GM18907 (cell line): ENCODE data around the gene CFAP100.

ENCODE experiments used
- ATAC-seq: cut with Tn5 transposase; IDR thresholded peaks from one replicate; pipeline ENCODE4 v1.9.1; 2021; ENCODE audit warnings: mild to moderate bottlenecking, moderate library complexity; ENCODE audit not compliant: unreplicated experiment

The CFAP100 gene

GRCh38 chr3:126456766-126457388, 62.2 kb downstream of the CFAP100 start:
- no peak for ATAC-seq

DNA sequence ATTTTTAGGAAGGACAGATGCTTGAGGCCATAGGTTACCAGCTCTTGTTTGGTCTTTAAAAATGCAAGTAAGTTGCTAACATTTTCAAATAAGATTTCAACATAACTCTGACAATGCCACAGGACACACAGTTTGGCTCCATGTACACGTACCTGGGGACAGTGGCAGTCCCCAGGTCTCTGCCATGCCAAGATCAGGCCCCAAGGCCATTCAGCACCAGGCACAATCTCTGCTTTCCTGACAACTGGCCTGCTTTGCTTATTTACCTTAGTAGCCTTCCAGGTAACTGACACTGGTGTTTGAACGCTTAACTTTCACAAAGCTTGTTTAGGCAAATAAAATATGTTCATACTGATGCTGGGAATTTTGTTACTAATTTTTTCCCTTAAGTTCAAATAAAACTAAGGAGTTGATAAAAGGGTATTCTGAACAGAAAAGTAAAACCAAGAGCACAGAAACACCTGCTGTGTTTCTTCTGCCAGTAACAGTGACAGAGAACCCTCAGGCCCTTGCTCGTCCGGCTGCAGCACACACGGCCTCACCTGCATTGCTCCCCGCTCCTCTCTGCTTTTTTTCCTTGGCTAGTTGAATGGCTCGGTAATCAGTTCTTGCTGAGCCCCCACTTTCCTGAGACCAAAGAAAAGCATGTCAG, 64.5 kb downstream of the CFAP100 start:
- ATAC-seq: no peak

DNA sequence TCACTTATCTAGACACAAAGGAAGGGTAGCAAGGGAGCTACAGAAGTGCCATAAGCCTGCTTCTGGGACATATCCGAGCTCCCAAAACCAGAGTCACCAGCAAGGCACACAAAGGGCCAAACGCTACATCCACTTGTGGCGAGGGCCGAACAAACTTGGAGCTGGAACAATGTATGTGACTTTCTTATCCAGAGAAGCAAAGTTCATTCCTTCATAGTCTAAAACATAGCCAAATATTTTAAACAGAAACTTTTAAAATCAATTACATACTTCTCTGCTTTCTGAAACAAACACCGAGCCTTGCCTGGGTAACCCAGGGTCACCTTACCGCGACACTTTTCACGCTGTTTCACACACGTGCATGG, 65.0 kb downstream of the CFAP100 start:
- no peak for ATAC-seq

DNA sequence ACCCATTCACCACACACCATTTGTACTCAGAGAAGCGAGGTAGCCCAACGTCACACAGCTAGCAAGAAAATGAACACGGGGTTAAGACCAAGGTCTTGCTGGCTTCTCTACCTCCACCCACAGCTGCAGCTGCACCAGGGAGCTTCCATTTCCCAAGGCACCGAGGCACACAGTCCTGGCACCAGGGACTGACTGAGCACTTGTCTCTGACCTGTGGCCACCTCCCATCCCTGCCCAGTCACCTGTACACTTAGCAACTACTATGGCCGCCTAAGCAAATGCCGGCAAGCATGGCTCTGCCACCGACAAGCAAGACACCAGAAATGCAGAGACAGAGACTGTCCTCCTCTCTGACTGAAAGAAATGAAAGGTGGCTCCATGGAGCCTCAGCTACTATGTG, 65.7 kb downstream of the CFAP100 start:
- no peak for ATAC-seq

DNA sequence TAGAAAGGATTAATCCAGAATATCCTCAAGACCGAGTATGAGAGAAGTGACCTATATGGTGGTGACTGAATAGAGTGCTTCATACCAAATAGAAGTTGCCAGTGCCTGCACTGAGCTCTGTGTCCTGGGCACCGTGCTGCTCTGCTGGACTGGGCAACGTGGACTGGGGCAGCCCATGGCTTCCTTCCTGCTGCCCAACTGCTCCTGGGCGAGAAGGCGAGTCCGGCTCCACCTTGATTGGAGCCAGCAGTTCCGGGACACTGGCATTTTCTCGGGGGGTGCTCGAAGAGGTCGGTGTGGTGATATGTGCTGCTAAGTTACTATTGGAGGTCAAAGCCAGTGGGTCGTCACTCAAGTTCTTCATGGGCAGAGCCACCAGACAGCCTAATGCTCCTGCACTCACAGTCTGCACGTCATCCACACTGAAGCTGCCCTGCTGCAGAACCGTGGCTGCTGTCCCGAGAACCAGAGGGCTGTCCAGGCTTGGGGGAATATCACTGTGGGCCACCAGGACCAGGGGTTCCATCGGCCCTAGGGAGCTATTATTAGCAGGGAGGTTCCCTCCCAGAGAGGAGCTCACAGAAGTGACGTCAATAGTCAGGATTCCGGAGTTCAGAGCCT, 66.9 kb downstream of the CFAP100 start:
- no peak for ATAC-seq

GRCh38 chr3:126463521-126463920, 68.8 kb downstream of the CFAP100 start:
- no peak for ATAC-seq

DNA sequence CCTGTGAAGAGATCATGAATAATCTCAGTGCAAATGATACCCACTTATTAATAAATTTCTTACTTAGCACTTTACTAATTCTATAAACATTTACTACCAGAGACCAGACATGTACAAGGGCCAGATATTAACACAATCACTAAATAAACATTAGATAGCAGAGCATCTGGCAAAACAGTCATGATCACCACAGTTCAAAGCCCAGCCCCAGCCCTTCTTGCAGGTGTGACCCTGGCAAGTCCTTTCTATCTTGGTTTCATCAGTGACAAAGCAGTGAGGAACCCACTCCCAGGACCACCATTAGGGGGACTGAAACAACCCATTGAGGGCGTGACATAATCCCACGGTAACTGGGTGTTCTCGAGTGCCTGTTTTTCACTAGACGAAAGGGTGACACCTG, 69.4 kb downstream of the CFAP100 start:
- no peak for ATAC-seq

DNA sequence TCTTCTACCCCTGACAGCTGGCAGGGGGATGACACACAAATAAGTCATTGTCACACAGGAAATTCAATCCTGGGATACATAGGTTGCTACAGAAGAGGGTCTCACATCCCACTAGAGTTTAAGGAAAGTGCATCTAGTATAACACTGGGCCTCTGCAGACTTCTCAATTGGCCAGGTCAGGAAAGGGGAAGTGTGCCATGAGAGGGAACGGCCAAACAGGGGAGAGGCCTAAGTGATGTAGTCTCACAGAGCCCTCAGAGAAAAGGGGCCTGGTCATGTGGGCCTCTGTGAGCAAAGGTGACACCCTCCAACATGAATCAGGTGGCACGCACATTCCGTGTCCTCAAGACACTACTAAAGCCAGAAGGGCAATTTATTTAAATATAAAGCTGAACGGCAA, 69.8 kb downstream of the CFAP100 start:
- ATAC-seq: no peak

- no peak for ATAC-seq
Measured at GRCh38 chr3:126464997-126465396, 70.3 kb downstream of the CFAP100 start.

GRCh38 chr3:126465928-126466544, 71.3 kb downstream of the CFAP100 start:
- ATAC-seq: no peak

- no peak for ATAC-seq
Measured at GRCh38 chr3:126466886-126467610, 72.3 kb downstream of the CFAP100 start.

GRCh38 chr3:126467611-126467955, 72.9 kb downstream of the CFAP100 start:
- no peak for ATAC-seq

GRCh38 chr3:126468028-126468891, 73.6 kb downstream of the CFAP100 start:
- no peak for ATAC-seq

GRCh38 chr3:126469479-126469878, 74.8 kb downstream of the CFAP100 start:
- no peak for ATAC-seq

GRCh38 chr3:126472277-126473006, 77.7 kb downstream of the CFAP100 start:
- ATAC-seq: no peak

DNA sequence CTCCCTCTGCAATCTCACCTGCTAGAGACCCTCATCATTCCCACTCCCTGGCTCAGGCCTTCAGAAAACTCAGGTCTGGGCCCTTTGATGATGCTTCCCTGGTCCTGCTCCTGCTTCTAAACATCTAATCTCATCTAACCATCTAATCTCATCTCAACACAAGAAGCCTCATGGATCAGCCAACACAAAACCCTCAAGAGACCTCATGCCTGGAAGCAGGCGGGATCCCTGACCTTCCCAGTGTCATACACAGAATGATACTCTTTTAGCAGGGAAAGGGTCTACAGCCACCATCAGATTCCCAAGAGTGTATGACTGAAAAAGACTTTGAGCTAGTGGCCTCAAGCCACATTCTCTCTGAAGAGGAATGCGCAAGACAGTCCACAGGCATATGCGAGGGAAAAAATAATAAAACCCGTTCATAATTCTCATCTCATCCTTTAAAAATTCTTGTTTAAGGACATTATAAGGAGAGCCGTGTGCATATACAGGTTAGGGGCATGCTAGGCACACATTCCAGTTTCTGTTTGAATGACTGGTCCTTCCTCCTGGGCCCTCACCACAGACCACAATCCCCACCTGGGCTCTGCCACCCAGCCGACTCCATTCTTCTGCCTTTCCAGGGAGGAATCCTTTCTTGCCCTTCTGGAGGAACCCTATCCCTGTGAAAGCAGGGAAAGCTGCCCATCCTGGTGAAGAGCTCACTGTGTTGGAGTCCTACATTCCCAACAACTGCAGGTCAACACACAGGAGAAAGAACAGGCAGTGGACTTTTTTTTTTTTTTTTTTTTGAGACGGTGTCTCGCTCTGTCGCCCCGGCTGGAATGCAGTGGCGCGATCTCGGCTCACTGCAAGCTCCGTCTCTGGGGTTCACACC, 78.8 kb downstream of the CFAP100 start:
- no peak for ATAC-seq

GRCh38 chr3:126474498-126475412, 80.0 kb downstream of the CFAP100 start:
- peak; percentile 26 for ATAC-seq
